Nephron progenitor cell (in vitro differentiated cells): ENCODE results near the gene RTL5.

Source experiments
- DNase-seq: peaks from one replicate; pipeline ENCODE4 v3.0.0; 2021
- H3K27ac Mint-ChIP-seq: 2 replicates; pipeline ENCODE4 v1.8.0; 2021; ENCODE audit warnings: mild to moderate bottlenecking, moderate library complexity, mixed read lengths
- H3K27me3 Mint-ChIP-seq: 2 replicates; pipeline ENCODE4 v1.8.0; 2021; ENCODE audit warnings: mild to moderate bottlenecking, low read depth, mixed read lengths; ENCODE audit not compliant: poor library complexity
- H3K36me3 Mint-ChIP-seq: 2 replicates; pipeline ENCODE4 v1.8.0; 2021; ENCODE audit warnings: low read depth, mixed read lengths
- H3K4me1 Mint-ChIP-seq: 2 replicates; pipeline ENCODE4 v1.8.0; 2021; ENCODE audit warnings: mixed read lengths
- H3K4me3 Mint-ChIP-seq: 2 replicates; pipeline ENCODE4 v1.8.0; 2021; ENCODE audit warnings: mild to moderate bottlenecking, moderate library complexity, mixed read lengths
- H3K9me3 Mint-ChIP-seq: 2 replicates; pipeline ENCODE4 v1.8.0; 2021; ENCODE audit warnings: mild to moderate bottlenecking, moderate library complexity, mixed read lengths
- TF ChIP-seq, protein P1 (sequence below): fragments of 200-600 bp; sonication (generic); IDR thresholded peaks from 2 replicates; pipeline ENCODE4 v1.5.0; 2021; ENCODE audit warnings: antibody characterized with exemption

RTL5 gene

DNA sequence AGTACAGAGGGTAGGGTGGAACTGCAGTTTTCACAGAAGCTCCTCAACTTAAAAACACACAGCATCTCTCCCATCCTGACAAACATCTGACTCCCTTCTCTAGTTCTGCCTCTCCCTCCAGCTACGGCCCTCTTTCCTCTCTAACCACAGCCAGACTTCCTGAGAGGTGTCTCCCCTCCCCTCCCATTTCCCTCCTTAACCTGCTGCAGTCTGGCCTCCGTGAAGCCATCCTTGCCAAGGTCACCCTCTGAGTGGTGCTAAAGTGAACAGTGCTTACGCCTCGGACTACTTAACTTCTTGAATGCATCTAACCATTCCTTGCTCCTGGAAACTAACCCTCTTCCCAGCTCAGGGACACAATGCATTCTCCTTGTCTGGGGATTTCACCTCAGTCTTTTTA, 53.3 kb downstream of the RTL5 start:
- TF ChIP-seq, protein P1, sequence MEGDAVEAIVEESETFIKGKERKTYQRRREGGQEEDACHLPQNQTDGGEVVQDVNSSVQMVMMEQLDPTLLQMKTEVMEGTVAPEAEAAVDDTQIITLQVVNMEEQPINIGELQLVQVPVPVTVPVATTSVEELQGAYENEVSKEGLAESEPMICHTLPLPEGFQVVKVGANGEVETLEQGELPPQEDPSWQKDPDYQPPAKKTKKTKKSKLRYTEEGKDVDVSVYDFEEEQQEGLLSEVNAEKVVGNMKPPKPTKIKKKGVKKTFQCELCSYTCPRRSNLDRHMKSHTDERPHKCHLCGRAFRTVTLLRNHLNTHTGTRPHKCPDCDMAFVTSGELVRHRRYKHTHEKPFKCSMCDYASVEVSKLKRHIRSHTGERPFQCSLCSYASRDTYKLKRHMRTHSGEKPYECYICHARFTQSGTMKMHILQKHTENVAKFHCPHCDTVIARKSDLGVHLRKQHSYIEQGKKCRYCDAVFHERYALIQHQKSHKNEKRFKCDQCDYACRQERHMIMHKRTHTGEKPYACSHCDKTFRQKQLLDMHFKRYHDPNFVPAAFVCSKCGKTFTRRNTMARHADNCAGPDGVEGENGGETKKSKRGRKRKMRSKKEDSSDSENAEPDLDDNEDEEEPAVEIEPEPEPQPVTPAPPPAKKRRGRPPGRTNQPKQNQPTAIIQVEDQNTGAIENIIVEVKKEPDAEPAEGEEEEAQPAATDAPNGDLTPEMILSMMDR: no peak
- Mint-ChIP-seq H3K36me3 (no peaks in the 10 kb centered on the region), H3K27ac (no peak overlapping the region), H3K4me3 (no peak overlapping the region), H3K27me3 (peaks cover 15% of the 10 kb centered on the region), H3K4me1 (peaks cover 42% of the 10 kb centered on the region), H3K9me3 (peaks cover 73% of the 10 kb centered on the region)
- no peak for DNase-seq
